Neuronal stem cell (in vitro differentiated cells): ENCODE measurements around the gene KRTAP21-3.

ENCODE experiments used
- DNase-seq: peaks from one replicate; pipeline ENCODE4 v3.0.0-alpha.2; 2013; ENCODE audit warnings: low spot score
- H2AFZ ChIP-seq: one replicate; pipeline ENCODE4 v1.6.1; 2013; ENCODE audit warnings: mild to moderate bottlenecking, low read length, inconsistent platforms
- H2AK5ac ChIP-seq: 2 replicates; pipeline ENCODE4 v1.6.1; 2013; ENCODE audit warnings: low read depth, mild to moderate bottlenecking, inconsistent platforms, low read length, moderate library complexity, mixed read lengths
- H2BK120ac ChIP-seq: 2 replicates; pipeline ENCODE4 v1.6.1; 2013; ENCODE audit warnings: low read depth, mild to moderate bottlenecking, inconsistent platforms, low read length, moderate library complexity, mixed read lengths
- H2BK12ac ChIP-seq: one replicate; pipeline ENCODE4 v1.6.1; 2013; ENCODE audit warnings: low read length, inconsistent platforms
- H2BK15ac ChIP-seq: 2 replicates; pipeline ENCODE4 v1.6.1; 2013; ENCODE audit warnings: mild to moderate bottlenecking, low read length, inconsistent platforms, mixed read lengths
- H2BK5ac ChIP-seq: one replicate; pipeline ENCODE4 v1.6.1; 2013; ENCODE audit warnings: inconsistent platforms, mild to moderate bottlenecking, low read length, moderate library complexity
- H3K14ac ChIP-seq: one replicate; pipeline ENCODE4 v1.6.1; 2013; ENCODE audit warnings: low read length, inconsistent platforms
- H3K18ac ChIP-seq: 2 replicates; pipeline ENCODE4 v1.6.1; 2013; ENCODE audit warnings: low read length, inconsistent platforms
- H3K23ac ChIP-seq: 2 replicates; pipeline ENCODE4 v1.6.1; 2013; ENCODE audit warnings: low read depth, mild to moderate bottlenecking, mixed read lengths, low read length, inconsistent platforms; ENCODE audit not compliant: poor library complexity
- H3K27ac ChIP-seq: replicated peaks from 3 replicates; pipeline ENCODE4 v1.5.1; 2013; ENCODE audit warnings: low read length, inconsistent platforms
- H3K27me3 ChIP-seq, 3 experiments: 2 replicates each; pipeline ENCODE4 v1.6.1; 2013; ENCODE audit warnings: low read length in 3 of 3, mild to moderate bottlenecking in 2 of 3, inconsistent platforms in 1 of 3, low read depth in 1 of 3, mixed read lengths in 1 of 3, moderate library complexity in 1 of 3; ENCODE audit not compliant: control insufficient read depth in 3 of 3, insufficient read depth in 3 of 3
- H3K36me3 ChIP-seq, 2 donors: replicated peaks in 1 of 2; 2 replicates each; pipeline ENCODE4 v1.6.1; 2013; ENCODE audit warnings: low read length in 2 of 2; ENCODE audit not compliant: control insufficient read depth in 2 of 2, insufficient read depth in 2 of 2
- H3K4ac ChIP-seq: 2 replicates; pipeline ENCODE4 v1.6.1; 2013; ENCODE audit warnings: inconsistent platforms, mild to moderate bottlenecking, low read length, moderate library complexity
- H3K4me1 ChIP-seq, 2 donors: 1 replicate in 1 of 2; 2 replicates in 1 of 2; pipeline ENCODE4 v1.6.1; 2013; ENCODE audit warnings: low read length in 2 of 2, low read depth in 1 of 2; ENCODE audit not compliant: control insufficient read depth in 2 of 2, insufficient read depth in 1 of 2
- H3K4me2 ChIP-seq: one replicate; pipeline ENCODE4 v1.6.1; 2013; ENCODE audit warnings: mild to moderate bottlenecking, low read length, inconsistent platforms; ENCODE audit not compliant: insufficient read depth, poor library complexity, severe bottlenecking
- H3K4me3 ChIP-seq, 2 donors: 2 replicates each; pipeline ENCODE4 v1.5.1; 2013; ENCODE audit warnings: low read length in 2 of 2, mild to moderate bottlenecking in 2 of 2, inconsistent platforms in 1 of 2, moderate library complexity in 1 of 2
- H3K79me1 ChIP-seq: one replicate; pipeline ENCODE4 v1.6.1; 2013; ENCODE audit warnings: low read depth, mild to moderate bottlenecking, inconsistent platforms, low read length, moderate library complexity
- H3K9ac ChIP-seq: one replicate; pipeline ENCODE4 v1.6.1; 2013; ENCODE audit warnings: mild to moderate bottlenecking, low read depth, low read length, inconsistent platforms; ENCODE audit not compliant: poor library complexity
- H3K9me3 ChIP-seq, 2 donors: replicated peaks in 1 of 2; 2 replicates each; pipeline versions ENCODE3 to v1.6.1; 2013; ENCODE audit warnings: low read length in 2 of 2, mild to moderate bottlenecking in 2 of 2, inconsistent platforms in 1 of 2, low read depth in 1 of 2, mixed read lengths in 1 of 2, moderate library complexity in 1 of 2; ENCODE audit not compliant: control insufficient read depth in 2 of 2, insufficient read depth in 1 of 2
- H4K8ac ChIP-seq: one replicate; pipeline ENCODE4 v1.6.1; 2013; ENCODE audit warnings: low read depth, mild to moderate bottlenecking, inconsistent platforms, low read length, moderate library complexity
- H4K91ac ChIP-seq: one replicate; pipeline ENCODE4 v1.6.1; 2013; ENCODE audit warnings: low read length, low read depth, mild to moderate bottlenecking, inconsistent platforms; ENCODE audit not compliant: poor library complexity
- WGBS, 2 donors: extraction: QIAGEN DNeasy Blood & Tissue Kit; methylation state at CpG; one replicate each; pipeline ENCODE4 v1.1.7; 2013; ENCODE audit warnings: missing lambda C conversion rate in 2 of 2, mixed read lengths in 1 of 2; ENCODE audit not compliant: insufficient read length in 2 of 2, insufficient replicate concordance in 1 of 2; ENCODE audit errors: extremely low coverage in 2 of 2; 5-methylcytosine and 5-hydroxymethylcytosine counted together

KRTAP21-3 gene

GRCh38 chr21:30689822-30690221 is 28.8 kb downstream of the KRTAP21-3 start:
- Histone ChIP-seq H3K4me3 (no peak overlapping the region), H3K79me1 (no peaks in the 10 kb centered on the region), H4K91ac (no peak overlapping the region), H3K4me2 (no peak overlapping the region), H2BK12ac (no peak overlapping the region), H2BK15ac (no peak overlapping the region), H3K36me3 (no peaks in the 10 kb centered on the region), H3K23ac (no peak overlapping the region), H3K27ac (no peak overlapping the region), H3K14ac (no peak overlapping the region), H2BK5ac (peak overlapping the region; percentile 5), H2AFZ (no peak overlapping the region), H3K27me3 (no peaks in the 10 kb centered on the region), H3K9ac (no peak overlapping the region), H2AK5ac (no peak overlapping the region), H3K9me3 (no peaks in the 10 kb centered on the region), H4K8ac (no peak overlapping the region), H3K18ac (no peak overlapping the region), H3K4ac (no peak overlapping the region), H2BK120ac (no peak overlapping the region), H3K4me1 (no peaks in the 10 kb centered on the region)
- no peak for DNase-seq
- no CpG with 5 or more reads among the region's 7 CpGs for WGBS, 2 donors

- no peak overlapping the region for H2BK15ac ChIP-seq
- no peaks in the 10 kb centered on the region for H3K4me1 ChIP-seq
- H3K23ac ChIP-seq = no peak overlapping the region
- no peak overlapping the region for H4K91ac ChIP-seq
- no peak overlapping the region for H3K4ac ChIP-seq
- H3K4me2 ChIP-seq = no peak overlapping the region
- H3K9me3 ChIP-seq = no peaks in the 10 kb centered on the region
- H3K27ac ChIP-seq = no peak overlapping the region
- no peak overlapping the region for H3K9ac ChIP-seq
- H3K18ac ChIP-seq = no peak overlapping the region
- no peak overlapping the region for H2BK5ac ChIP-seq
- no peak overlapping the region for H2AK5ac ChIP-seq
- no peak overlapping the region for H2BK12ac ChIP-seq
- H3K36me3 ChIP-seq = no peaks in the 10 kb centered on the region
- DNase-seq = no peak
- H3K14ac ChIP-seq = no peak overlapping the region
- no peaks in the 10 kb centered on the region for H3K27me3 ChIP-seq
- no peaks in the 10 kb centered on the region for H3K79me1 ChIP-seq
- H2AFZ ChIP-seq = no peak overlapping the region
- no peak overlapping the region for H4K8ac ChIP-seq
- H2BK120ac ChIP-seq = no peak overlapping the region
- no CpG with 5 or more reads among the region's 6 CpGs for WGBS, 2 donors
- H3K4me3 ChIP-seq = no peak overlapping the region
Observed at GRCh38 chr21:30684506-30684905, 34.1 kb downstream of the KRTAP21-3 start.

- WGBS, 2 donors = no CpG with 5 or more reads among the region's 1 CpG
- no peaks in the 10 kb centered on the region for H3K4me1 ChIP-seq
- H2BK120ac ChIP-seq = no peak overlapping the region
- H2AFZ ChIP-seq = no peak overlapping the region
- no peak overlapping the region for H3K14ac ChIP-seq
- H3K4me3 ChIP-seq = no peak overlapping the region
- H2BK15ac ChIP-seq = no peak overlapping the region
- no peaks in the 10 kb centered on the region for H3K9me3 ChIP-seq
- no peak overlapping the region for H4K91ac ChIP-seq
- H3K18ac ChIP-seq = no peak overlapping the region
- H2BK5ac ChIP-seq = no peak overlapping the region
- no peak overlapping the region for H2AK5ac ChIP-seq
- no peak for DNase-seq
- H2BK12ac ChIP-seq = no peak overlapping the region
- no peaks in the 10 kb centered on the region for H3K36me3 ChIP-seq
- no peaks in the 10 kb centered on the region for H3K79me1 ChIP-seq
- no peak overlapping the region for H4K8ac ChIP-seq
- H3K4ac ChIP-seq = no peak overlapping the region
- H3K4me2 ChIP-seq = no peak overlapping the region
- no peak overlapping the region for H3K27ac ChIP-seq
- no peaks in the 10 kb centered on the region for H3K27me3 ChIP-seq
- no peak overlapping the region for H3K9ac ChIP-seq
- H3K23ac ChIP-seq = no peak overlapping the region
Observed at GRCh38 chr21:30680586-30680985, 38.0 kb downstream of the KRTAP21-3 start.

DNA sequence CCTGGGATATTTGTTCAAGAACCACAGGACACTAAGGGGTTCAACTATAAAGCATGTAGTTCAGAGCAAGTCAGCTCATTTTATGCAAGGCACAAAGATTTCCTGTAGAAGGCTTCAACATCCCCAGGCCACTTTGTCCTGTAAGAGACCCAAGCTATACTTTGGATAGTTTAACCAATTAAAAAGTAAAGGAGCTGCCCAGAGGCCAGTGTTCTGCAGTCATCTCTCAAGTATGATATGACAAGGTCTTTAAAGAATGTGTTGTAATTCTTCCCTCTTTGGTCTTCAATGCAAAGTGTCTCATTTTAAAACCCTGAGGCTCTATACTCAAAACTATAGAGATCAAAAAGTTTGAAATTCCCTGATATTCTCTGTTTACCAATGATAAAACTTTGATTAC is 41.8 kb downstream of the KRTAP21-3 start:
- no peak overlapping the region for H2BK12ac ChIP-seq
- no peak overlapping the region for H2AK5ac ChIP-seq
- no peak overlapping the region for H2AFZ ChIP-seq
- H3K4ac ChIP-seq = no peak overlapping the region
- H3K4me1 ChIP-seq = no peaks in the 10 kb centered on the region
- H3K27me3 ChIP-seq = no peaks in the 10 kb centered on the region
- no peak overlapping the region for H2BK5ac ChIP-seq
- no peak overlapping the region for H3K18ac ChIP-seq
- H3K14ac ChIP-seq = no peak overlapping the region
- H4K91ac ChIP-seq = no peak overlapping the region
- H3K4me2 ChIP-seq = no peak overlapping the region
- H3K4me3 ChIP-seq = no peak overlapping the region
- H3K27ac ChIP-seq = no peak overlapping the region
- no peaks in the 10 kb centered on the region for H3K79me1 ChIP-seq
- no peak overlapping the region for H3K23ac ChIP-seq
- H3K9me3 ChIP-seq = peaks cover 0 to 2% of the 10 kb centered on the region in 2 donors
- H2BK120ac ChIP-seq = no peak overlapping the region
- no peak for DNase-seq
- no peak overlapping the region for H3K9ac ChIP-seq
- no peak overlapping the region for H2BK15ac ChIP-seq
- H4K8ac ChIP-seq = no peak overlapping the region
- no peaks in the 10 kb centered on the region for H3K36me3 ChIP-seq
